Ascending aorta (tissue), 2 donors: ENCODE data around the gene SDR42E1. TPM values are rescaled to one million over a fixed set of nuclear protein-coding genes. Genes with fewer than 3 reads are reported as not detected.

Experiments used
- DNase-seq, 2 donors: peaks; one replicate each; pipeline ENCODE4 v3.0.0-alpha.2; 2019; ENCODE audit warnings: low spot score in 2 of 2
- H3K27ac ChIP-seq, 2 donors: fragments of 200-600 bp; sonication (generic); one replicate each; pipeline ENCODE4 v1.5.1; 2016 to 2017; ENCODE audit warnings: mild to moderate bottlenecking in 1 of 2
- H3K27me3 ChIP-seq: fragments of 200-600 bp; sonication (generic); one replicate; pipeline ENCODE4 v1.5.1; 2017
- H3K36me3 ChIP-seq, 2 donors: fragments of 200-600 bp; sonication (generic); one replicate each; pipeline ENCODE4 v1.5.1; 2016
- H3K4me1 ChIP-seq, 2 donors: fragments of 200-600 bp; sonication (generic); one replicate each; pipeline ENCODE4 v1.5.1; 2016 to 2017; ENCODE audit warnings: mild to moderate bottlenecking in 1 of 2
- H3K4me3 ChIP-seq, 2 donors: fragments of 200-600 bp; sonication (generic); one replicate each; pipeline ENCODE4 v1.5.1; 2016 to 2017; ENCODE audit warnings: mild to moderate bottlenecking in 1 of 2
- H3K9me3 ChIP-seq, 2 donors: fragments of 200-600 bp; sonication (generic); one replicate each; pipeline ENCODE4 v1.5.1; 2016
- intact Hi-C: fragments of 100-400 bp; cut with DNase I; formaldehyde crosslinking; loops from one replicate; pipeline ENCODE4 v1.15.1; 2023
- total RNA-seq: library from RNA; depleted of rRNA; stranded (reverse); fragments of >200 nt; gene quantifications from one replicate; pipeline ENCODE4 v1.1.0, GENCODE V29; 2016
- TF ChIP-seq, protein P1 (sequence below), 3 experiments: fragments of 200-600 bp in 2 of 3; fragments of 450-650 bp in 1 of 3; sonication (generic) in 2 of 3; IDR thresholded peaks; one replicate each; pipeline ENCODE4 v1.5.1; 2016 to 2019; ENCODE audit warnings: antibody characterized with exemption in 3 of 3, mild to moderate bottlenecking in 1 of 3, moderate library complexity in 1 of 3

Gene SDR42E1
- total RNA-seq, 1 donor from 2014 or later, result 0.11 TPM

DNA sequence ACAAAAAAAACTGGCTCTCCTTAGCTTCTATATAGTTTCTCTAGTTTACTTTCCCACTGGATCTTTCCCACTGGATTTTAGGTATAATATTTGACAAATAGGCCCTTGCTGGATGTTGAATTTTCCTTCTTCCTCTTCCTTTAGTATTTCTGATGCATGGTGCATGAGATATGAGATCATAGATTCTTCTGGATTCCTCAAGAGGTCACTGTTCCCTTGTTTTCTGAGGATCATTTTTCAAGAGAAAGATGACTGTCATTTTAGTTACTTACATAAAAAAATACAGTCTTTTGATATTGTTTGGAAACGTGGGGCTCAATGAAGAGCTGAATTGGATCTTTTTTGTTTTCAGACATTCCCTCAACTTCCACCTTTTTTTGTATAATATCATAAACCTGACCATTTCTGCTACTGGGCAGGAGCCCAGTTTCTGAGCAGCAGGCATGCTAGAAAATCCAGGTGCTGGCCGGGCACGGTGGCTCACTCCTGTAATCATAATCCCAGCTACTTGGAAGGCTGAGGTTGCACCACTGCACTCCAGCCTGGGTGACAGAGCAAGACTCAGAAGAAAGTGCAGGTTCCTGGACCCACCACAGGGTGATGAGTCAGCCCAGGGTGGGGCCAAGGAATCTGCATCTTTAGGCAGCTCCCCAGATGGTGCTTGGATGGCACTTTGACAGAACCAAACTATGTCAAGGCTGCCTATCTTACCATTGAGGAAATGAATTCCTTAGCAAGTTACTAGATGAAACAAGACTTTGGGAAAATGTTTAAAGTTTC, 70.3 kb downstream of the SDR42E1 start:
- no peaks in the 10 kb centered on the region for H3K4me1 ChIP-seq
- H3K36me3 ChIP-seq, result no peaks in the 10 kb centered on the region
- TF ChIP-seq, protein P1, sequence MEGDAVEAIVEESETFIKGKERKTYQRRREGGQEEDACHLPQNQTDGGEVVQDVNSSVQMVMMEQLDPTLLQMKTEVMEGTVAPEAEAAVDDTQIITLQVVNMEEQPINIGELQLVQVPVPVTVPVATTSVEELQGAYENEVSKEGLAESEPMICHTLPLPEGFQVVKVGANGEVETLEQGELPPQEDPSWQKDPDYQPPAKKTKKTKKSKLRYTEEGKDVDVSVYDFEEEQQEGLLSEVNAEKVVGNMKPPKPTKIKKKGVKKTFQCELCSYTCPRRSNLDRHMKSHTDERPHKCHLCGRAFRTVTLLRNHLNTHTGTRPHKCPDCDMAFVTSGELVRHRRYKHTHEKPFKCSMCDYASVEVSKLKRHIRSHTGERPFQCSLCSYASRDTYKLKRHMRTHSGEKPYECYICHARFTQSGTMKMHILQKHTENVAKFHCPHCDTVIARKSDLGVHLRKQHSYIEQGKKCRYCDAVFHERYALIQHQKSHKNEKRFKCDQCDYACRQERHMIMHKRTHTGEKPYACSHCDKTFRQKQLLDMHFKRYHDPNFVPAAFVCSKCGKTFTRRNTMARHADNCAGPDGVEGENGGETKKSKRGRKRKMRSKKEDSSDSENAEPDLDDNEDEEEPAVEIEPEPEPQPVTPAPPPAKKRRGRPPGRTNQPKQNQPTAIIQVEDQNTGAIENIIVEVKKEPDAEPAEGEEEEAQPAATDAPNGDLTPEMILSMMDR (IDR thresholded peaks at IDR 0.05), result peak in 2 of 3 experiments; percentile 10 to 24
- H3K4me3 ChIP-seq, result no peak overlapping the region
- no peak overlapping the region for H3K27ac ChIP-seq
- intact Hi-C loops, result no loop called here
- no peaks in the 10 kb centered on the region for H3K27me3 ChIP-seq
- DNase-seq, result no peak
- no peaks in the 10 kb centered on the region for H3K9me3 ChIP-seq

DNA sequence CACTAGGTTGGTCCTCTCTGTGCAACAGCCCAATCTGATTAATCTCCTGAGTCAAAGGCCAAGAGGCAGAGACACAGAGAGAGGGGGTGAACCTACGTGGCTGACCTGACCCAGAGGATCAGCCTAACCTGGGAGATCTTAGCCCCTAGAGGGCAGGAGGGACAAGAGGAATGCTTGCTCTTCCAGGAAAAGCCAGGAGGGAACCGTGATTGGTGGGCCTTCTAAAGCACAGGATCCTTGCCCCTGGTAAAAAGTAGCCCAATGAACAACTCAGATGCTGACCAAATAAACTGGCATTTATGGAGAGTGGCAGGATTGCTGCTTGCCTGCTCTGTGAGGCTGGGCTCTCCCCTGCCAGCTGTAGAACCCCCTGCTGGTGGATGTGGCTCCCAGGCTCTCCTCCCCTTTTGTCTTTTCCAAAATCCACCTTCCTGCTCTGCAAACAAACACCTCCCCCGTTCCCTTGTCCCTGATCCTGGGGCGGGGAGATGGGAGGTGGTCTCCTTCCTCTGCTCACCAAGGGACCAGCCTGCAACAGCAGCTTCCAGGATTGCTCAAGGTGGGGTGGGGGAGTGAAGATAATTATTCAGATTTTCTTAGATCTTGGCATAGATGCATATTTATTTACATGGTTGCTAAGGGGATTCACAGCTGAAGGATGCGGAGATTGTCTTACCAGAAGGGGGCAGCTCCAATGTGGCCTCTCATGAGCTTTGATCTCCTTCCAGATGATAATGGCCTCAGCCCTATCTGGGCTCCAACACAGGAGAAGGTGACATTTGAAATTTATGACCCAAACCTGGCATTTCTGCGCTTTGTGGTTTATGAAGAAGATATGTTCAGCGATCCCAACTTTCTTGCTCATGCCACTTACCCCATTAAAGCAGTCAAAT, 71.9 kb downstream of the SDR42E1 start:
- TF ChIP-seq, protein P1 (IDR thresholded peaks at IDR 0.05), result no peak
- intact Hi-C loops, result no loop called here
- no peaks in the 10 kb centered on the region for H3K9me3 ChIP-seq

More for the DNA sequence above, 71.9 kb downstream of the SDR42E1 start:
- no peaks in the 10 kb centered on the region for H3K4me1 ChIP-seq
- DNase-seq, result no peak
- no peaks in the 10 kb centered on the region for H3K27me3 ChIP-seq
- H3K4me3 ChIP-seq, result no peak overlapping the region
- H3K36me3 ChIP-seq, result no peaks in the 10 kb centered on the region
- no peak overlapping the region for H3K27ac ChIP-seq

Other genes starting within 250 kb of the SDR42E1 start
- 34.2 TPM for gene PLCG2, start 232.2 kb downstream of the SDR42E1 start, total RNA-seq
- gene HSD17B2, start 23.8 kb upstream of the SDR42E1 start, total RNA-seq, result not detected
- 86.5 TPM for gene MPHOSPH6, start 158.8 kb upstream of the SDR42E1 start, total RNA-seq